IPS DF 4.7 (cell line): Measurements from ENCODE around the gene HOXA13.

ENCODE experiments used
- DNase-seq: peaks from one replicate; pipeline ENCODE4 v3.0.0-alpha.2; 2013; ENCODE audit warnings: low spot score; ENCODE audit errors: extremely low read depth

Gene HOXA13

DNA sequence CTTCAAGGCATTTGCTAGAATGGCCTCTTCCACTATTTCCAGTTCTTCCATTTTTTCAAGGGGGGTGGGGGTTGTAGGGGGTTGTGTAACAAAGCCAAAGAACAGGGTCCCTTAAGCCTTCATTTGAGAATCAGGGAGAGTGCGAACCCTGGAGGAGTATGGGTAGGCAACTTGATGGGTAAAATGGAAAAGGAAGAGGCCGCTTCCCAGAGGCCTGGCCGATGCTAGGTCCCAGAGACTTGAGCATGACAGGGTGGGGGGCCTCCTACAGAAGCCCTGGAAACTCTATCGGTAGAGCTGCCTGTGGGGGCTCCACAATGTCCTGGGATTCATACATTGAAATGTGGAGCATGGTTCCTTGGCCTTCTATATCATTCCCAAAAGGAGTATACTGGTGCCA, 9.1 kb upstream of the HOXA13 start:
- no peak for DNase-seq

GRCh38 chr7:27207348-27207985, 7.6 kb upstream of the HOXA13 start:
- DNase-seq, result no peak

DNA sequence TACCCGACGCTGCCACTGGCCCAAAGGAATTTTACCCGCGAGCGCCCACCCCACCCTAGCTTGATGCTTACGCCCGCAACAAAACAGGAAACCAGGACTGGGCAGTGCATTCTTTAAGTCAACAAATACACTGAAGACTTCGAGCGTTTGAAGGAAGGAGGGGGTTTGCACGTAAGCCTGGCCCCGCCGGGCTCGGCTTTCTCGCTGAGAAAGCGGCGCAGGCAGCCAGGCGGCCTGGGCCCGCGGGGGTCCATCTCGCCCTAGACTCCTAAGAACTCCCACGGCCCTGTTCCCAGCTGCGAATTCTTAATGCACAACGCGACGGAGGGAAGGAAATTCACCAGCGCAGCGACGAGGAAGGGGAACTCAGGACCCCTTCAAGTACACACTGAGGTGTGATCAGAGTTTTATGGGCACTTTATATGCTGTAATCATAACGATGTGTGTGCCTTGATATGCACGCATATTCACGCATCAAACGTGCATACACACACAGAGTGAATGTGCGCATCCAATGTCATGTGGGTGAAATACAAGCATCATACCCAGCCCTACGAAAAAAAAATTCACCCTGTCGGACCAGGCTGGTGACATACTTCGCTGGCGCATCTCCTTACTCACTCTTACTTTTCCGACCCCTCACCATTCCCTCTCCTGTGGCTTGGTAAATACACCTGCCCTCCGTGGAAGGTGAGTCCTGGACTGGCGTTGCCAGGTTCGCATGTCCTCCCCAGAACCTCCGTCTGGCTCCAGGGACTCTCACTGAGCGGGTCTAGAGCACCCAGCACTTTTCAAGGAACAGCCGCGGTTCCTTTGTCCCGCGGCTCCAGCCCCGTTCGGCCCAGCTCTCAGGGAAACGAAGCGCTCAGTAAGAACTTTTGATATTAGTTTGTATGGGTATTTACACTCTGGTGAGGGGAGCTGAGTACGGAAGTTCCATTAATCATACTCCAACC, 5.7 kb upstream of the HOXA13 start:
- no peak for DNase-seq

DNA sequence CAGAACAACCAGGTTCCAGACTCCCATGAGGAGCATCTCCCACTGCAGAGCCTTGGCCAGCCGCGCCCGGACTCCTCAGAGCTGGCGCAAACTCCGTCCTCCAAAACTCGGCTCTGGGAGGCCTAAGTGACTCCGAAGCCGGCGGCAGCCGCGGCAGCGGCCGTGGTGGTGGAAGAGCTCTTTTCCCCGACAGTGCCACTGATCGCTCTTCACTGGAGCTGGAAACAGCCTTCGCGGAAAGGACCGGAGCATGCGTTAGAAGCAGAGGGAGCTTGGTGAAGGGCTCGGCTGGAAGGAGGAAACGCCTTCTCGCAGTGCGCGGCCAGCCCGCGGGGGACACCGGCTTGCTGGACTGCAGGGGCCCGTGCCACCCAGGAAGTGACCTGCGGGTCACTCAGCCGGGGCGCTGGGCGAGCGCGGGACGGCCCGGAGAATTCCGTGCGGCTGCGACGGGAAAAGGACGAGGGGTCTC, 5.0 kb upstream of the HOXA13 start:
- no peak for DNase-seq

GRCh38 chr7:27203964-27204594, 4.2 kb upstream of the HOXA13 start:
- no peak for DNase-seq

GRCh38 chr7:27203365-27203953, 3.6 kb upstream of the HOXA13 start:
- DNase-seq, result no peak

GRCh38 chr7:27202862-27203134, 2.9 kb upstream of the HOXA13 start:
- DNase-seq, result no peak

DNA sequence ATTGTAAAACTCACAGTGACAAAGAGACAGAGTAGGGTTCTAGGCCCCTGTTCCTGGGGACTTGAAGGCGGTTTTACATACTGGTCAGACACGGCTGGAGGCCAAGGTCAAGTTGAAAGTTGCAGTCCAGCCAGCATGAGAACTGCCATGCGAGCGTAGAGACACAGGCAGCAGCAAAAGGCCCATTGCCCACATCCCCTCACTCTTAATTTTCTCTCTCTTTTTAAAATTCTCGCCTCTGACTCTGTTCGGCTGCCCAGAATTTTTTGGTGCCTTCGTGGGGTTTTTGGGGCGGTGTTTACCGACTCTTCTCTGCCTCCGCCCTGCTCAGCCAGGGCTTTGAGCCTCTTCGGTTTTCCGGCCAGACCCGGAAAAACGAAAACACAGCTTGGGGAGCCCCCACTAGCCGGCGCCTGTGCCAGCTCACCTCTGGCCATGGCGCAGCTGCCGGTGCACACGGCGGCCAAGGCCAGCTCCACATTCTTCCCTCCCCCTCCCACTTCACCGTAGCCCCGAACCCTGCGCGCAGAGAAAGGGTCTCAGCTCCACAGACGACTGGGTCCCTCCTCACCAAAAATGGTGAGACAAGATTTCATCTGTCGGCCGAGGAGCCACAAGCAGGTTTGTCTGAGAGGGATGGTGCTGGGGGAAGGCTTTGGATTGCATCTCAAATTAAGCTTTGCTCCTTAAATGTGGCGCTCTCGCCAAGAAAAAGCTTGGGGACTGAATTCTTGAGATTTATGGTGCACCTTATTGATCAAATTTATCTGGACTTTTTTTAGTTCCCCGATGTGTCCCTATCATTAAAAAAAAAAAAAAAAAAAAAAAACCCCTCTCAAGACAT, 2.3 kb upstream of the HOXA13 start:
- DNase-seq, result no peak

DNA sequence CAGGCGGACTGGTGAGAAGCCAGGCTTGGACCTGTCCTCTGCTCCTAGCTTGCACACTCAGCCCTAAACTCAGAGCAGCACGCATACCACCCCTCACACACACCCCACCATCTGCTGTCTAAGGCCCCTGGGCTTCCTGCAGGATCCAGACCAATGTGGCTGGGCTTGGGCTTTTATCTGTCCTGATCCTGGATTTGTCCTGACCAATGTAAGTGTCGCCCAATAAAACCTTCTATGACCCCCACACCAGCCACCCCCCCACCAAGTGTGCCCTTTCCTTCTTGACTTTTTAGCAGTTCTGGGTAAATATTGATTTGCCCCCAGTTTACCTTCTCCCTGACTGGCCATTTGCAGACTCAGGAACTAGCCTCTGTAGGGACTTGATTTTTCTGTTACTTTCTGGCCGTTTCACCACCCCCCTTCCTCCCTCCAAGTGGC, 1.7 kb upstream of the HOXA13 start:
- DNase-seq, result no peak

DNA sequence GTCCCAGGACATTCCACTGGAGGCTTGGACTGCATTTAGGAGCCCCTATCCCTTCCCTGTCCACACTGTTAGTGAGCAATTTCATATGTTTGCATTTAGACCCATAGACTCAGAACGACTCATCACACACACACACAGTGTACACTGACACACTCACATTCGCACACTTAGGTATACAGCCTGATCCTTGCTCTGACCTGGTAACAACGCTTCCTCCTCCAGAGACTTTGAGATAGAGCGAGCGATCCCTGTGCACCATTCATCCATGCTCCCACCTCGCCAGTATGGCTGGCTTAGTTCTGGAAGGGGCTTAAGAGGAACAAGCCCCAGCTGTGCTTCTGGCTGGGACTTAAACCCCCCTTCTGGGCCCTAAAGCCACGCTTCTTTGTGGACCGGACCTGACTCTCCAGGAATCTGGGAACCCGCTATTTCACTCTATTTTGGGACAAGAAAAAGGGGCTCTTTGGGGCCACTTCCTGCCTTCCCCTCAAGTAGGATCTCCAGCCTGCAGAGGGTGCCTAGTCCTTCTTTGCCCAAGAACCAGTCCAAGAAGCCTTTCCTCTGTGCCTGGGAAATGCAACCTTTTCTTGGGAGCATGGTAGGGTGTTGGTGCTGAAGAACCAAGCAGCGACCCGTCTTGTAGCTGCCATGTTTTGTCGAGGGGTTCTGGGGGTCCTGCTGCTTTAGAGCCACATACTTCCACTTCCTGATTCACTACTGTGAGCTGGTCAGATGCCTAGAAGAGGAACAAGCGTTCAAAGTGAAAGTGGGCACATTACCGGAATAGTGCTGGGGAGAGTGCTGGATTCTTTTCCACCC, 1.1 kb upstream of the HOXA13 start:
- no peak for DNase-seq

DNA sequence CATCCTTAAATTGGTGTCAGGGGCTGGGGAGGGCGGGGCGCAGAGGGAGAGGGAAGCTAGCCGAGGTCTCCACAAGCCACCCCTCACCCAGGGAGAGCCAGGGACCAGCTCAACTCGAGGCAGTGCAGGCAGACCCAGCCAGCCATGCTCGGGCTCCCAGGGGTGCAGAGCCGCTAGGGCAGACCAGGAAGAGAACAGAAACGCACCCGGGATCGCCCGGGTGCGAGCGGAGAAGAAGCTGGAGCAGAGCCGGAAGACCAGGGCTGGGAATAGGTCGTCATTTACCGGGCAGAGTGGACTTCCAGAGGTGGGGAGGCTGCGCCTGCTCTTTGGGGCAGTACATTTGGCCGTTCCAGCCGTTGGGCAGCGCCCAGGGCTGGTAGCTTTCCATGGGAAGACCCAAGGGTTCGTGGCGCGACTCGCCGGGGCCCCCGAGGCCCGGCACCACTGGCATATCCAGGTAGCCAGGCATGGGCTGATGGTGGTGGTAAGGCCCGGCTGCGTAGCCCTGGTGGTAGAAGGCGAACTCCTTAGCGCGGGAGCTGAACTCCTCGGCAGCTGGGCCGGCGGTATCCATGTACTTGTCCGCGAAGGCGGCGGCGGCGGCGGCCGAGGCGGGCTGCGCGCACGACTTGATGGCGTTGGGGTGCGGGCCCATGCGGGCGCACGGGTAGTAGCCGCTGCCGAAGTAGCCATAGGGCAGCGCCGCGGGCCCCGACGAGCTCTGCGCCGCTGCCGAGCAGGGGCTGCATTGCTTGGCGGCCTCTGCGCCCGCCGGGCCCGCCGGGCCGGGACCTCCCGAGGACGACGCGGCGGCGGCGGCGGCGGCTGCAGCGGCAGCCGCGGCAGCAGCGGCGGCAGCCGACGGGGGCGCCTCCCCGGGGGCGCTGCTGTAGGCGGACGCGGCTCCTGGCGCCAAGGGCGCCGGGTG, 755 bp downstream of the HOXA13 start:
- DNase-seq, result no peak

DNA sequence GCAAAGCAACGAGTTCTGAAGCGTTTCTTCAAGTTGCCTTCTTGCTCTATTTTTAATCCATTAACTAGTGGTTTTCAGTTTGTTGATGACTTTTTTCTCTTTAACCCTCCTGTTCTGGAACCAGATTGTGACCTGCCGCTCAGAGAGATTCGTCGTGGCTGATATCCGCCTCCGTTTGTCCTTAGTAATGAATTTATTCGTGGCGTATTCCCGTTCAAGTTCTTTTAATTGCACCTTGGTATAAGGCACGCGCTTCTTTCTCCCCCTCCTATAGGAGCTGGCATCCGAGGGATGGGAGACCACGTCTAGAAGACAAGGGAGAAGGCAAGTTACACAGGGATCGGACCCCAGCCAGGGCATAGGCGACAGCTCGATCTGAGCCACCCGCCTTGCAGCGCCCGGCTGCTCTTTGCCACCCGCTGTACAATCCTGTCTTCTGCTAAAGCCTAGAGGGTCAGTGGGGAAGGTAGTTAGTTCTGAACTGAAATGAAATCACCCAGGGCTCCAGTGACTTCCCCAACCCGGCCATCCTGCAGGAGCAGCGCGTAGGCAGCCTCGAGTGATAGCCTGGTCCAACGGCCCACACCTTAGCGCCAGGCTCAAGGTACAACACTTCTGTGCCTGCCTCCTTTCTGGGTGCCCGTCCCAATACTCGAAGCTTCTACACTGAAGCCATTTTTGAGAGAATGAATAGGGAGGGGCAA, 1.6 kb downstream of the HOXA13 start:
- no peak for DNase-seq

DNA sequence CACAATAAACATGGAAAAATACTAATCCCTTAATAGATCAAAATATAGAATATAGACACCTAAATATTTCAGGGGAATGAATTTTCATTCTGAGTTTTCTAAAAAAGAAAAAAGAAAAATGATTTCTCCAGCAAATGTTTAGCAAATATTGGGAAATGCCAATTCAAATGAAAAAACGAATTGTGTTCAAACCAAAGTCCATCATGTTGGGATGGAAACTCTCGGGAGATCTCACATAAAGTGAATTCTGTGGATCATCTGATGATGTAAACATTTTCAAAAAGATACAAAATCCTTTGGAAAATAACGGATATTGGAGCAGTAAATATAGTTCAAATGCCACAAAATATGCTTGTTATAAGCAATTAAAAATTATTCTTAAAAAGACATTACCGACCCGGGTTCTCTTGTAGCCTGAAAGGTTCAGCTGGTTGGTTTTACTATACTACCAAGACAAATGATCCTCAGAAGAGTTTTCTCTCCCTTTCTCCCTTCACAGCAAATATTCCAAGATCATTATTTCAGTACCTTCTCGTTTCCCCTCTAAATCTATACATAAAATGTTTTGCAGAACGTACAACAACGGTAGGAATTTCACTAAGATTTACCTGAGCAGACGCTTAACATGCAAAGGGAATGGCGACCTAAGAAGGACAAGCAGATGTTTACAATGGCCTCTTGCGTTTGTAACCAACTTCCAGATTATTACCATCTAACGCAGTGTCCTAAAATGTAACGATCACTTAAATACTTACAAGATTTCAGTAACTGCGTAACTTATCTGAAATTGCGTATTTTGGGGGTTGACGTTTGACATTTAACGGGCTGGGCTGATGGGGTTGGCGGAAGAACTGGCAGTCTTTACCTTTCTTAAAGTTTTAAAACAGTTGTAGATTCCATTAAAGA, 2.5 kb downstream of the HOXA13 start:
- no peak for DNase-seq

DNA sequence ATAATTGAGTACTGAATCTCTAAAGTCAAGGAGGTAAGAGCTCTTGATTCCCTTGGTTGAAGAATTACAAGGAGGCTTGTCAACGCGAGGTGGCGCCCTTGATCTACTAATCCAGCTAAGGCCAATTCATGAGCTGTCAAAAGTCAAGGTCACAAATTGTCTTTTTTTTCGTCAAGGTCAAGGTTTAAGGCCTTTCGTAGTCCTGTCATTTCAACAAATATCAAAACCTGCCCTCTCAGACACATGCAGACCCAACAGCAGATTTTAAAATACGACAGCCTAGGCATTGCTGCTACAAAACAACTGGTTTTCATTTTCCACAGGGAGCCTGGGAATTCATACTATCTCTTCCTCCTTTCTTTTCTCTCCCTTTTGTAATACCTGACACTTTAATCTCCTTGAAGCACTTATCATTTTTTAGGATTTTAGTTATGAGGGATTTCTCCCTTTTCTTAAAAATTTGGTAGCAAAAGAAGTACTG, 3.6 kb downstream of the HOXA13 start:
- DNase-seq, result no peak

GRCh38 chr7:27194686-27195379, 5.1 kb downstream of the HOXA13 start:
- DNase-seq, result no peak

GRCh38 chr7:27194002-27194352, 5.9 kb downstream of the HOXA13 start:
- no peak for DNase-seq
